SK-N-SH (cell line): ENCODE data around the gene USH1C.

ENCODE experiments used
- CHD2 ChIP-seq: fragments of 150-350 bp; IDR thresholded peaks from 2 replicates; pipeline ENCODE4 v1.6.1; 2018; ENCODE audit warnings: low read length; ENCODE audit not compliant: partially characterized antibody
- CTCF ChIP-seq: fragments of 200-600 bp; sonication (generic); IDR thresholded peaks from 2 replicates; pipeline ENCODE4 v1.6.1; 2017; ENCODE audit warnings: antibody characterized with exemption, mild to moderate bottlenecking, moderate library complexity
- GABPA ChIP-seq: IDR thresholded peaks from 2 replicates; pipeline ENCODE4 v1.4.0; 2012; ENCODE audit warnings: low read depth, mild to moderate bottlenecking
- MAX ChIP-seq: IDR thresholded peaks from 2 replicates; pipeline ENCODE4 v1.4.0; 2012; ENCODE audit warnings: low read depth
- MXI1 ChIP-seq: IDR thresholded peaks from 2 replicates; pipeline ENCODE4 v1.6.1; 2012; ENCODE audit warnings: mild to moderate bottlenecking, low read depth, low read length, improper control_type of control experiment
- PBX3 ChIP-seq: IDR thresholded peaks from 2 replicates; pipeline ENCODE4; 2012
- POLR2AphosphoS5 ChIP-seq: IDR thresholded peaks from 2 replicates; pipeline ENCODE4 v1.6.1; 2012; ENCODE audit warnings: low read depth, low read length
- RCOR1 ChIP-seq: fragments of 150-350 bp; IDR thresholded peaks from 2 replicates; pipeline ENCODE4 v1.6.1; 2017; ENCODE audit warnings: antibody characterized with exemption, low read length
- REST ChIP-seq: IDR thresholded peaks from 2 replicates; pipeline ENCODE4 v1.6.1; 2012; ENCODE audit warnings: mild to moderate bottlenecking, low read depth, low read length, moderate library complexity
- RXRA ChIP-seq: IDR thresholded peaks from 2 replicates; pipeline ENCODE4 v1.4.0; 2012; ENCODE audit warnings: low read depth, mild to moderate bottlenecking, borderline replicate concordance
- TAF1 ChIP-seq: IDR thresholded peaks from 2 replicates; pipeline ENCODE4 v1.6.1; 2012; ENCODE audit warnings: low read depth, mild to moderate bottlenecking, low read length, moderate library complexity, borderline replicate concordance
- YY1 ChIP-seq: IDR thresholded peaks from 2 replicates; pipeline ENCODE4 v1.4.0; 2012; ENCODE audit warnings: low read depth, mild to moderate bottlenecking

GRCh38 chr11:17468122-17468521 lies 76.1 kb downstream of the USH1C start:
- TF ChIP-seq RCOR1 (no peak), CTCF (no peak), MXI1 (no peak), CHD2 (no peak), MAX (no peak), GABPA (no peak), REST (no peak), PBX3 (no peak), TAF1 (no peak), POLR2AphosphoS5 (no peak), RXRA (no peak), YY1 (no peak)
